GM12891 (cell line): Measurements from ENCODE around the gene TKTL1.

ENCODE experiments used
- PAX5 ChIP-seq: IDR thresholded peaks from 2 replicates; pipeline ENCODE4 v1.6.1; 2011; ENCODE audit warnings: low read length, moderate library complexity, mild to moderate bottlenecking; ENCODE audit not compliant: insufficient read depth, severe bottlenecking
- POLR2A ChIP-seq: IDR thresholded peaks from 2 replicates; pipeline ENCODE4 v1.6.1; 2011; ENCODE audit warnings: low read depth, low read length, control low read depth
- POLR2AphosphoS5 ChIP-seq: IDR thresholded peaks from 2 replicates; pipeline ENCODE4 v1.6.1; 2011; ENCODE audit warnings: low read depth, low read length, control low read depth
- POU2F2 ChIP-seq: IDR thresholded peaks from 2 replicates; pipeline ENCODE4 v1.6.1; 2011; ENCODE audit warnings: low read depth, mild to moderate bottlenecking, control low read depth, low read length, moderate library complexity
- SPI1 ChIP-seq: IDR thresholded peaks from 2 replicates; pipeline ENCODE4 v1.6.1; 2011; ENCODE audit warnings: low read depth, low read length, control low read depth
- TAF1 ChIP-seq: IDR thresholded peaks from 2 replicates; pipeline ENCODE4 v1.6.1; 2011; ENCODE audit warnings: low read depth, low read length, control low read depth

GRCh38 chrX:154353172-154353843 is 57.7 kb downstream of the TKTL1 start:
- TF ChIP-seq POLR2A: no peak
- no peak for TF ChIP-seq SPI1
- TF ChIP-seq POLR2AphosphoS5: no peak
- TF ChIP-seq TAF1: no peak
- no peak for TF ChIP-seq PAX5
- no peak for TF ChIP-seq POU2F2
